NCI-H1436 treated with DMSO at 0.1 percent for 48 hours (cell line): Measurements from ENCODE around the gene C4orf46.

ENCODE experiments used
- DNase-seq: peaks from one replicate; lab custom pipeline; 2025; lab: John Stamatoyannopoulos, UW

C4orf46 gene

DNA sequence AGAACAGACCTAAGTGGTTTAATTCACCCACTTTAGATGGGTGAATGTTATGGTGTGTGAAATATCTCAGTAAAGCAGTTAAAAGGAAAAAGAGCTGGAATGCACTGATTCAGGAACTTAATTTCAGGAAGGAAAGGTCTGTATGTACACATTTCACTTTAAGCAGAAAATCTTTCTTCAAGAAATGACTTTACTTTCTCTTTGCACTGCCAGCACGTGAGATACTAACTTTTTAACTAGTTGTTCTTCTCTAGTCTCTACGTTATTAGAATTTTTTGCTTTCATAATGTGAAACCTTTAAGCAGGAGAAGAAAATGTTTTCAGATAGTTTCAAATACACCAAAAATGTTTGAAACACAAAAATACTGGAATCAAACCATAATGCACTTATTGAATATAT, 18.8 kb downstream of the C4orf46 start:
- no peak for DNase-seq

DNA sequence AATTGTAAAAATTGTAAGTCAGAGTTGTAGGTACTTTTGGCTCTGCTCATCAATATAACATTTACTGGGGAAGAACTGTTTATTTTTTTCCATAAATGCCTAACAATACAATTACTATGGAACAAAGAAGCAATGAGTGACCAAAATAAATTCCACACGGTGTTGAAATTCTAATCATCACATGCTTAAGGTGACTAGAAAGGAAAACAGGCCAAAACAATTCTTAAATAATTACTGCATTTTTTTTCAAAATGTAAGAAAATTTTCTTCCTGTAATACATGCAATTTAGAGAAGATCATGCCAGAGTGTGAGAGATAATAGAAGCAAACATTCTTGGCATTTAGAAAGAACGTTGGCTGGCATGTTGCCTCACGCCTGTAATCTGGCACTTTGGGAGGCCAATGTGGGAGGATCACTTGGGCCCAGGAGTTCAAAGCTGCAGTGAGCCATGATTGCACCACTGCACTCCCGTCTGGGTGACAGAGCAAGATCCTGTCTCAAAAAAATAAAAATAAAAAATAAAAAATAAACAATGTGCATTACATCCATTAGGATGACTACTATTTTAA, 22.5 kb downstream of the C4orf46 start:
- DNase-seq: no peak

DNA sequence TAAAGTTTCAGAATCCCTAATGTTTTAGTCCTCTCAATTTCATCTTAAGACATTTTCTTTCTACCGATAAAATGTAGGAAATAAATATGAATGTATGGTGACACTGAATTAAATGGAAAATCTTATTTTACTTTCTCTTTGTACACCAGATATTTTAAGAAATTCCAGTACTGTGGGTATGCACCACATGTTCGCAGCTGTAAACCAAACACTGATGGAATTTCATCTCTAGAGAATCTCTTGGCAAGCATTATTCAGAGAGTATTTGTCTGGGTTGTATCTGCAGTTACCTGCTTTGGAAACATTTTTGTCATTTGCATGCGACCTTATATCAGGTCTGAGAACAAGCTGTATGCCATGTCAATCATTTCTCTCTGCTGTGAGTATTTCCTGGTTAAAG, 26.9 kb downstream of the C4orf46 start:
- no peak for DNase-seq

DNA sequence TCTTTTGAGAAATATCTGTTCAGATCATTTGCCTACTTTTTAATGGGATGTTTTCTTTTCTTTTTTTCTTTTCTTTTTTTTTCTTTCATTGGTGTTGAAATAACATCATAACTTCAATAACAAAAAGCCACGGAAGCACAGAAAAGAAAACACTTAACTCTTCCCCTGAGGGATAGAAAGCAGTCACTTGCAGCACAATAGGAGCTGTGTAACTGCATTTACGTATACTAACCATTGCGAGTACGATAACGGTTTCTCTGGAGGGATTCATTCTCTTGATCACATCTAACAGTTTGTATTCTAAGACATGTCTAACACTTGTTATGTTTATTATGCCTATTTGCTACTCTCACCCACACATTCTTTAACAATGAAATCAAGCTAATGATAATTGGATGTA, 27.3 kb downstream of the C4orf46 start:
- DNase-seq: no peak

DNA sequence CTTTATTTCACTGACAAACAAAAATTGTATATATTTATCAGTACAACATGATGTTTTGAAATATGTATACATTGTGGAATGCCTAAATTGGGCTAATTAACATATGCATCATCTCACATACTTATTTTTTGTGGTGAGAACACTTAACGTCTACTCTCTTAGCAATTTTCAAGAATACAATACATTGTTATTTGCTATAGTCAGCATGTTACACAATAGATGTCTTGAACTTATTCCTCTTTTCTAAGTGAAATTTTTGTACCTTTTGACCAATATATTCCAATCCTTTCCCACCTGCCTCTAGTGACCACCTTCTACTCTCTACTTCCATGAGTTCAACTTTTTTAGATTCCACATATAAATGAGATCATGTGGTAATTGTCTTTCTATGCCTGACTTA, 35.1 kb downstream of the C4orf46 start:
- no peak for DNase-seq

DNA sequence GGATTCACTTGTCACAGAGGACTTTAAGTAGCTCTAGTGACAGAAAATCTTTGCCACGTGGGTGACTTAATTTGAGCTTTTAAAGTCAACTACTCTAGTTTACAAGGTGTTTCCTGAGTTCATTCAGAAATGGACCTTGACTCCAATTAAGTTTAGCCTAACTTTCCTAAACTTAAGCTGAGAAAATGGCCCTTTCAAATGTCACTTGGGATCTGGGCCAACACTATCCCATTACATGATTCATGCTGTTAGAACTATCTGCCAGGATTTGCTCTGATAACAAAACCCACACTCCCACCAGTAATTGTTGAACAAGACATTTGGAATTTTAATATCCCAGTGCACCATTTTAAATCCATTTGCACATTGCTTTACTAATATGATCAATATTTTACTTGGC, 40.8 kb downstream of the C4orf46 start:
- DNase-seq: no peak

DNA sequence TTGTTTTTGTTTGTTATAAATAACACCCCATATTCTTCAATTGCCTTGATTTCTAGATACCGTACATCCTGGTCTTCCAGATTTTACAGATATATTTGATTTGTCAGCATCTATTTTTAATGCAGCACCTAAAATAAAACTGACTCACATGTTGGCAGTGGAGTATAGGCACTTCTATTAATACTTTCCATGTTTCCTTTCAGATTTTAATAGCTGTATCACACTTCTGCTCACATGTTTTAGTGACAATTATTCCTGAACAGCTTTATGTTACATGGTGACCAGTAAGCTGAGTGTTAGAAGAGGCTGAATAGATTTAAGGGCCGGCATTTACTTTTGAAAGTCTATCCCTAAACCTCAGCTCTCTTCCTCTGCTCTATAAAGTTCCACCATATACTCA, 46.1 kb downstream of the C4orf46 start:
- DNase-seq: no peak

DNA sequence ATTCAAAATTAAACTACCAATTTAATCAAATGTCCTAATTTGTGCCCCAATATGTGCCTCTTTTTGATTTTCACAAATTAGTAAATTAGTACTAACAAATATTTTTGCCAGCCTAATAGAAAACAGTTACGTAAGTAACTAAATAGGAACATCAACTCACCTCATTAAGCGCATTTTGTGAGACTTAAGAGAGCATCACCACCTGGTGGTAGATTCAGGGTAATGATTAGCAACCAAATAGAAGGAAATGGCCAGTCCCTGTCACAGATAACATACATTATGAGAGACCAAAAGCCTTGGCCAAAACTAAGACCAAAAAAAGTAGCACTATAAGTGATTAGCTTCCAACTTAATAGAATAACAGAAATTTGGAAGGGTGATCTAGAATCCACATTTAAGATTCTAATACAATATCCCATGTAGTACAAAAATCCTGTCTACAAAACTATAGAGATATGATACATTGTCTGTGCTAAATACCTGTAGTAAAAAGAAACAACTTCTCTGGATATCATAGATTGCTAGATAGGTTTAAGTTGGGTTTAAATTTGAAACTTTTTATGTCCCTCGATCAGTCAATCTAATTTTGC, 46.7 kb downstream of the C4orf46 start:
- DNase-seq: peak; percentile 10

DNA sequence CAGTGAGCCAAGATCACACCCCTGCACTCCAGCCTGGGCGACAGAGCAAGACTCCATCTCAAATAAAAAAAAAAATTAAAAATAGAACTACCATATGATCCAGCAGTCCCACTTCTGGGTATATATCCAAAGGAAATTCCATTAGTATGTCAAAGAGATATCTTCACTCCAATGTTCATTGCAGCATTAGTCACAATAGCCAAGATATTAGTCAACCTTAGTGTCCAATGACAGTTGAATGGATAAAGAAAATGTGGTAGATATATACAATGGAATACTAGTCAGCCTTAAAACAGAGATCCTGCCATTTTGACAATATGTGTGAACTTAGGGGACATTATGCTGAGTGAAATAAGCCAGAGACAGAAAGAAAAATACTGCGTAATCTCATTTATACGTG, 49.4 kb downstream of the C4orf46 start:
- DNase-seq: no peak

DNA sequence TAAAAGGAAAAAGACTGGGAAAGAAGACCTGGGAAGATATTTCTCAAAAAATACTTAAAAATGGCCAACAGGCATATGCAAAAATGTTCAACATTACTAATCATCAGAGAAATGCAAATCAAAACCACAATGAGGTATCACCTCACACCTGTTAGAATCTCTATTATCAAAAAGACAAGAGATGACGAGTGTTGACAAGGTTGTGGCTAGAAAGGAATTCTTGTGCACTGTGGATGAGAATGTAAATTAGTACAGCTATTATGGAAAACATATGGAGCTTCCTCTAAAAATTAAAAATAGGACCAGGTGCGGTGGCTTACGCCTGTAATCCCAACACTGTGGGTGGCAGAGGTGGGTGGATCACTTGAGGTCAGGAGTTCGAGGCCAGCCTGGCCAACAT, 50.0 kb downstream of the C4orf46 start:
- DNase-seq: no peak

DNA sequence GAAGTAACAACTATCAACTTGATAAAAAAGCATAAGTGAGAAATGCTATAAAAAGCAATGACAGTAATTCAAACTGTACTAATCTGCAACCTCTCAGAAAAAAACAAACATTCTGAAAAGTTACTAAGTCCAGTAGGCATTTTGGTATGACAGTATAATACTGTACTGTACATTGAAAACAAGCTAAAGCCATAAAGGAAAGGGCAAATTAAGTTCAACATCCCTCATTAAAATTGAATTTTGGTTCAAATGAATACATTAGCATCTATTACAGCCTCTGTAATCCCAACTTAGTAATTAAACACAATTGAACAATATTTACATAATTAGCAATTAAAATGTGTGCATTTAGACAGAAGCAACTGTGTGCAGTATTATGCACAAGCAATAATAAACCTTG, 53.7 kb downstream of the C4orf46 start:
- no peak for DNase-seq
